Occipital lobe (tissue), 3 donors: ENCODE measurements around the gene FAM184A. TPM values are rescaled to one million over a fixed set of nuclear protein-coding genes. Genes with fewer than 3 reads are reported as not detected.

Experiments
- DNase-seq: peaks from one replicate; lab custom pipeline; 2025; lab: John Stamatoyannopoulos, UW
- small RNA-seq: library from RNA; depleted of rRNA; stranded (forward); fragments of <200 nt; gene quantifications from one replicate; pipeline ENCODE3, GENCODE V24; 2014
- total RNA-seq: library from RNA; depleted of rRNA; stranded (reverse); fragments of >200 nt; gene quantifications from one replicate; pipeline ENCODE4 v1.2.3, GENCODE V29; 2014

FAM184A gene
- total RNA-seq, 1 donor from 2014 or later = 37.3 TPM

GRCh38 chr6:118917546-118918328, 160.7 kb downstream of the FAM184A start:
- DNase-seq = no peak

- DNase-seq = no peak
Observed at GRCh38 chr6:118914598-118914997, 163.9 kb downstream of the FAM184A start.

GRCh38 chr6:118913161-118913560, 165.3 kb downstream of the FAM184A start:
- DNase-seq = no peak

- no peak for DNase-seq
Observed at GRCh38 chr6:118912646-118913045, 165.8 kb downstream of the FAM184A start.

Small RNAs within 50 kb of the gene (small RNA-seq; reads per million reads assigned to genes)
- gene MIR548B = not detected
- gene RF00019 = not detected

Other genes with a start within 250 kb of the FAM184A start
- gene ASF1A, start 184.5 kb downstream of the FAM184A start, total RNA-seq = 42.7 TPM
- 7.8 TPM for gene MCM9, start 143.5 kb downstream of the FAM184A start, total RNA-seq